Suprapubic skin (tissue), 4 donors: ENCODE data around the gene ADAMTS10.

Experiments used
- CTCF ChIP-seq, 2 donors: fragments of 200-600 bp in 1 of 2; fragments of 450-650 bp in 1 of 2; sonication (generic) in 1 of 2; IDR thresholded peaks; one replicate each; pipeline ENCODE4 v1.5.1; 2016 to 2019; ENCODE audit warnings: antibody characterized with exemption in 2 of 2, mild to moderate bottlenecking in 1 of 2, moderate library complexity in 1 of 2
- POLR2A ChIP-seq, 2 donors: fragments of 450-650 bp; IDR thresholded peaks; one replicate each; pipeline ENCODE4 v1.6.1; 2017; ENCODE audit warnings: antibody characterized with exemption in 2 of 2, mild to moderate bottlenecking in 2 of 2, moderate library complexity in 2 of 2
- POLR2AphosphoS5 ChIP-seq, 3 donors: sonication (generic); formaldehyde crosslinking; IDR thresholded peaks; one replicate each; pipeline ENCODE4 v1.6.1; 2017; ENCODE audit warnings: antibody characterized with exemption in 3 of 3

- TF ChIP-seq POLR2A (IDR thresholded peaks at IDR 0.05) = no peak
- no peak for TF ChIP-seq CTCF (IDR thresholded peaks at IDR 0.05)
- no peak for TF ChIP-seq POLR2AphosphoS5 (IDR thresholded peaks at IDR 0.05)
Measured at GRCh38 chr19:8641221-8641907, 30.8 kb upstream of the ADAMTS10 start.
